Liver (tissue), 9 donors: ENCODE results near the gene SLC30A1. TPM values are rescaled to one million over a fixed set of nuclear protein-coding genes. Genes with fewer than 3 reads are reported as not detected.

Source experiments
- DNase-seq: peaks from one replicate; pipeline ENCODE4 v3.0.0-alpha.2; 2017; ENCODE audit warnings: low spot score
- H3K27ac ChIP-seq, 2 donors: one replicate each; pipeline ENCODE4 v1.7.0; 2013; ENCODE audit warnings: inconsistent platforms in 2 of 2, low read length in 2 of 2, control low read depth in 1 of 2, low read depth in 1 of 2, mild to moderate bottlenecking in 1 of 2
- H3K27me3 ChIP-seq, 4 donors: one replicate each; pipeline versions ENCODE4 v1.6.1 to v1.7.0; 2013; ENCODE audit warnings: low read length in 3 of 4, inconsistent platforms in 1 of 4, mild to moderate bottlenecking in 1 of 4, moderate library complexity in 1 of 4; ENCODE audit not compliant: control insufficient read depth in 4 of 4, insufficient read depth in 4 of 4
- H3K36me3 ChIP-seq, 4 donors: one replicate each; pipeline versions ENCODE4 v1.6.1 to v1.7.0; 2013; ENCODE audit warnings: low read length in 3 of 4, mild to moderate bottlenecking in 3 of 4, low read depth in 1 of 4, moderate library complexity in 1 of 4; ENCODE audit not compliant: control insufficient read depth in 4 of 4, insufficient read depth in 3 of 4
- H3K4me1 ChIP-seq, 4 donors: one replicate each; pipeline versions ENCODE4 v1.6.1 to v1.7.0; 2013; ENCODE audit warnings: low read length in 3 of 4, mild to moderate bottlenecking in 3 of 4, moderate library complexity in 1 of 4; ENCODE audit not compliant: control insufficient read depth in 4 of 4, insufficient read depth in 4 of 4
- H3K4me3 ChIP-seq, 3 donors: one replicate each; pipeline versions ENCODE4 v1.6.1 to v1.7.0; 2013; ENCODE audit warnings: low read length in 3 of 3, control low read depth in 1 of 3, low read depth in 1 of 3, mild to moderate bottlenecking in 1 of 3
- H3K9ac ChIP-seq, 2 donors: one replicate each; pipeline ENCODE4 v1.7.0; 2013; ENCODE audit warnings: low read length in 2 of 2, mild to moderate bottlenecking in 2 of 2, moderate library complexity in 2 of 2, control low read depth in 1 of 2, low read depth in 1 of 2
- H3K9me3 ChIP-seq, 4 donors: one replicate each; pipeline versions ENCODE4 v1.6.1 to v1.7.0; 2013; ENCODE audit warnings: low read length in 3 of 4; ENCODE audit not compliant: control insufficient read depth in 4 of 4
- HNF4A ChIP-seq, 2 donors: conservative IDR thresholded peaks; 2 replicates each; pipeline ENCODE4 v1.6.1; 2016; ENCODE audit warnings: antibody characterized with exemption in 2 of 2, mild to moderate bottlenecking in 2 of 2
- JUND ChIP-seq, 2 donors: IDR thresholded peaks; 2 replicates each; pipeline ENCODE4 v1.6.1; 2016; ENCODE audit warnings: antibody characterized with exemption in 2 of 2
- RXRA ChIP-seq, 2 donors: IDR thresholded peaks; 2 replicates each; pipeline ENCODE4 v1.6.1; 2017 to 2018; ENCODE audit warnings: antibody characterized with exemption in 2 of 2, mild to moderate bottlenecking in 1 of 2
- SP1 ChIP-seq: IDR thresholded peaks from 2 replicates; pipeline ENCODE4 v1.6.1; 2018; ENCODE audit warnings: antibody characterized with exemption, mild to moderate bottlenecking
- WGBS: extraction: QIAGEN DNeasy Blood & Tissue Kit; methylation state at CpG from one replicate; pipeline ENCODE4 v1.1.7; 2013; 5-methylcytosine and 5-hydroxymethylcytosine counted together
- polyA plus RNA-seq, 2 donors: library from polyadenylated mRNA; stranded (reverse) in 1 of 2; unstranded in 1 of 2; fragments of 200-250 nt in 1 of 2; fragments of >200 nt in 1 of 2; fragmentation: Nextera tagmentation in 1 of 2; extraction: Ambion mirVana in 1 of 2; gene quantifications; one replicate each; pipeline versions ENCODE4 v1.2.1 to v1.2.3, GENCODE V29; 2013 to 2015
- total RNA-seq, 2 donors: library from RNA; depleted of rRNA; stranded (reverse); fragments of >200 nt; gene quantifications; one replicate each; pipeline ENCODE4 v1.2.3, GENCODE V29; 2014
- donor health status: healthy.
- donor health status: healthy.
- donor health status: healthy.
- donor health status: healthy.
- donor health status: healthy.

SLC30A1 gene
- total and polyA plus RNA-seq, 4 donors: 14.9 to 83.3 (median 39.4) TPM

GRCh38 chr1:211522804-211523203 is 56.2 kb downstream of the SLC30A1 start:
- no peak overlapping the region for H3K4me3 ChIP-seq
- H3K9ac ChIP-seq: no peak overlapping the region
- 62% methylated on average over 6 of the region's 6 CpGs for WGBS
- no peak for DNase-seq
- no peaks in the 10 kb centered on the region for H3K36me3 ChIP-seq
- peaks cover 16 to 59% (median 45%) of the 10 kb centered on the region in 4 donors for H3K4me1 ChIP-seq
- peak overlapping the region; percentile 63 to 72 for H3K27ac ChIP-seq
- no peaks in the 10 kb centered on the region for H3K27me3 ChIP-seq
- no peaks in the 10 kb centered on the region for H3K9me3 ChIP-seq
- TF ChIP-seq HNF4A (conservative IDR thresholded peaks at IDR 0.05): peak in 1 of 2 donors; percentile 31
- no peak for TF ChIP-seq SP1
- peak in 1 of 2 donors; percentile 16 for TF ChIP-seq JUND (IDR thresholded peaks at IDR 0.05)
- TF ChIP-seq RXRA (IDR thresholded peaks at IDR 0.05): peak; percentile 5 to 63

Other genes with a start within 250 kb of the SLC30A1 start
- gene RD3, start 87.0 kb downstream of the SLC30A1 start, total RNA-seq: not detected
- gene RD3, start 87.0 kb downstream of the SLC30A1 start, polyA plus RNA-seq: not detected
- gene NEK2, start 96.5 kb upstream of the SLC30A1 start, total RNA-seq: 10 to 100 TPM in 1 of 2 donors, not detected in 1; 25.7 TPM
- gene NEK2, start 96.5 kb upstream of the SLC30A1 start, polyA plus RNA-seq: 1 to 10 TPM in 1 of 2 donors, under 1 TPM in 1; 0.29 to 1.3 TPM